GM23248 (cell line): ENCODE data around the gene EEF1A2. TPM values are rescaled to one million over a fixed set of nuclear protein-coding genes. Genes with fewer than 3 reads are reported as not detected.

Experiments
- DNase-seq: peaks from one replicate; pipeline ENCODE4 v3.0.0-alpha.2; 2015
- H2AFZ ChIP-seq: fragments of 200-600 bp; sonication (generic); 2 replicates; pipeline ENCODE4 v1.6.1; 2016; ENCODE audit warnings: antibody characterized with exemption
- H3F3A ChIP-seq: fragments of 200-600 bp; sonication (generic); 2 replicates; pipeline ENCODE4 v1.6.1; 2016; ENCODE audit warnings: mild to moderate bottlenecking, antibody characterized with exemption, mixed run types; ENCODE audit not compliant: insufficient read depth
- H3K27ac ChIP-seq: fragments of 200-600 bp; sonication (generic); 2 replicates; pipeline ENCODE4 v1.5.1; 2016; ENCODE audit warnings: mild to moderate bottlenecking
- H3K27me3 ChIP-seq: fragments of 200-600 bp; sonication (generic); replicated peaks from 2 replicates; pipeline ENCODE4 v1.6.1; 2016; ENCODE audit warnings: mild to moderate bottlenecking; ENCODE audit not compliant: insufficient read depth
- H3K36me3 ChIP-seq: fragments of 200-600 bp; sonication (generic); 2 replicates; pipeline ENCODE4 v1.6.1; 2016; ENCODE audit warnings: low read depth, mild to moderate bottlenecking
- H3K4me1 ChIP-seq: fragments of 200-600 bp; sonication (generic); 2 replicates; pipeline ENCODE4 v1.6.1; 2016; ENCODE audit warnings: mild to moderate bottlenecking; ENCODE audit not compliant: insufficient read depth
- H3K4me2 ChIP-seq: fragments of 200-600 bp; sonication (generic); one replicate; pipeline ENCODE4 v1.6.1; 2016; ENCODE audit warnings: mild to moderate bottlenecking; ENCODE audit not compliant: unreplicated experiment
- H3K4me3 ChIP-seq: fragments of 200-600 bp; sonication (generic); 2 replicates; pipeline ENCODE4 v1.5.1; 2016; ENCODE audit warnings: mild to moderate bottlenecking
- H3K79me2 ChIP-seq: fragments of 200-600 bp; sonication (generic); 2 replicates; pipeline ENCODE4 v1.6.1; 2016; ENCODE audit warnings: mild to moderate bottlenecking; ENCODE audit not compliant: insufficient read depth
- H3K9ac ChIP-seq: fragments of 200-600 bp; sonication (generic); 2 replicates; pipeline ENCODE4 v1.6.1; 2016; ENCODE audit warnings: mild to moderate bottlenecking
- H3K9me2 ChIP-seq: fragments of 200-600 bp; sonication (generic); 2 replicates; pipeline ENCODE4 v1.6.1; 2016; ENCODE audit warnings: mixed run types, mild to moderate bottlenecking, moderate library complexity; ENCODE audit not compliant: insufficient read depth
- H3K9me3 ChIP-seq: fragments of 200-600 bp; sonication (generic); one replicate; pipeline ENCODE4 v1.6.1; 2017; ENCODE audit warnings: low read depth
- H4K20me1 ChIP-seq: fragments of 200-600 bp; sonication (generic); 2 replicates; pipeline ENCODE4 v1.6.0; 2016; ENCODE audit not compliant: insufficient read depth
- EZH2 ChIP-seq: fragments of 200-600 bp; sonication (generic); IDR thresholded peaks from 2 replicates; pipeline ENCODE4 v1.6.1; 2018; ENCODE audit warnings: antibody characterized with exemption, mild to moderate bottlenecking; ENCODE audit not compliant: insufficient read depth, poor library complexity, severe bottlenecking
- EZH2phosphoT487 ChIP-seq: fragments of 200-600 bp; sonication (generic); IDR thresholded peaks from 2 replicates; pipeline ENCODE4 v1.6.1; 2018; ENCODE audit warnings: antibody characterized with exemption, moderate library complexity, mild to moderate bottlenecking, low read depth; ENCODE audit not compliant: insufficient read depth
- WGBS, 2 experiments: methylation state at CpG; one replicate each; pipeline ENCODE4 v1.1.6; 2015 to 2017; ENCODE audit warnings: low lambda C conversion rate in 2 of 2, low coverage in 1 of 2; ENCODE audit errors: missing lambda C conversion rate in 2 of 2; 5-methylcytosine and 5-hydroxymethylcytosine counted together
- in situ Hi-C: fragments of 300-500 bp; cut with MboI; formaldehyde crosslinking; loops from 2 replicates; pipeline ENCODE4 v1.15.0; 2020
- polyA plus RNA-seq: library from polyadenylated mRNA; unstranded; fragments of >200 nt; fragmentation: Nextera tagmentation; extraction: Ambion mirVana; gene quantifications from 2 replicates; pipeline ENCODE4 v1.2.1, GENCODE V29; 2016
- total RNA-seq: library from RNA; depleted of rRNA; stranded (reverse); fragments of >200 nt; shearing (Covaris generic); gene quantifications from 2 replicates; pipeline ENCODE4 v1.2.3, GENCODE V29; 2014

EEF1A2 gene
- total and polyA plus RNA-seq, 2 experiments from 2014 or later: 0.43 TPM; not detected in 1

DNA sequence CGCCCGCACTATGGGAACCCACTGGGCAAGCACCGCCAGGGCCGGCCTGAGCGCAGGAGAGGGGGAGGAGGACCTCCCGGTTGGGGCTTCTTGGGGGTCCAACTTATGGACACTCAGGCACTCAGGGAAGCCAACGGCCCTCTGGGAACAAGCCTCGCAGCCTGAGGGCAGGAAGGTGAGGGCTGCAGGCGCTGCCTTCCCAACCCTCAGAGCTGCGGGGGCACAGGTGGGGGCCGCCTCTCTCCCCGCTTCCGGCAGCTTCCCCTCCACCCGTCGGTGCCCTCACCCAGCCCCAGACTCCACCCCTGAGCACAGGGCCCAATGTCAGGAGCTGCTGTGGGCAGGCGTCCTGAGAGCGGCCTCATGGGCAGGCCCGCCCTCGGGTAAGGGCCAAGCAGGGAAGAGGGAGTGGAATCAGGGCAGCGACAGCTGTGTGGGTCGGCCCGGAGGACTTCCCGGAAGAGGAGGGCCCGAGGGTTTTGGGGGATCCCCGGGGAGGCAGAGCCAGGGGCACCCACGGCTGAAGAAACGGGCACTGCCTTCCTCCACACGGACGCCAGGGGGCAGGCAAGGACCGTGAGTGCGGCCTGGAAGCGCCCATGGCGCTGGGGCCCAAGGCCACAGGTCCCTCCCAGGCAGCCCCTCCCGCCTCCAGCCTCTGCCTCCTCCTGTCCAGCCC is 38.8 kb upstream of the EEF1A2 start:
- Histone ChIP-seq H3K9me2 (no peaks in the 10 kb centered on the region), H3F3A (no peaks in the 10 kb centered on the region), H3K36me3 (no peaks in the 10 kb centered on the region), H3K4me1 (no peaks in the 10 kb centered on the region), H3K79me2 (no peaks in the 10 kb centered on the region), H4K20me1 (no peaks in the 10 kb centered on the region), H3K9me3 (no peaks in the 10 kb centered on the region), H2AFZ (peak overlapping the region; percentile 72), H3K9ac (no peak overlapping the region), H3K27me3 (no peaks in the 10 kb centered on the region), H3K4me3 (peak overlapping the region; percentile 22; the same call in 1 of the 2 replicates), H3K4me2 (peak overlapping the region; percentile 38), H3K27ac (no peak overlapping the region)
- TF ChIP-seq EZH2 (no peak), EZH2phosphoT487 (no peak)
- 18% methylated on average over 28 to 30 of the region's 34 CpGs for WGBS, 2 experiments
- in situ Hi-C loops: no loop called here
- DNase-seq: peak; percentile 94

DNA sequence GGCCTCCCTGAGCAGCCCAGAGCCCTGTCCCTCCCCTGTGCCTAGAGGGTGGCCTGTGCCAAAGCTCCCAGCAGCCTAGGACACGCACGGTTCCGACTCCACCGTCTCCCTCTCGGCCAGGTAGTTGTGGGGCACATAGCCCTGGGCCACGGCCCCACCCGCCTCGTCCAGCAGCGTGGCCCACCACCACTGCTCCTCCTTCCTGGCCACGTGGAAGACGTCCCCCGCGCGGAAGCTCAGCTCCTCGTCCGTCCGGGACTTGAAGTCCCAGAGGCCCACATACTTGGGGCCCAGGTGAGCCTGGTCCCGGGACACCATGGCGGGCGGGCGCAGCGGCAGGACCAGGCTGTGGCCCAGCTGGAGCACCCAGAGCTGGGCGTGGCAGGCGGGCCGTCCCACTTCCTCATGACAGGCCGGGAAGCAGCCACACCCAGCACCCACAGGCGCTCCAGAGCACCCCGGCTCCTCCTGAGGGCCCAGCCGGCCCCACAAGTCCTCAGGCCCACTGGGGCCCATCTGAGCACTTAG is 38.2 kb upstream of the EEF1A2 start, which contains the start of gene PTK6:
Gene PTK6 (minus strand): TSS at position 380 of the 528 bp plus-strand sequence. CDS start 62 bp downstream, at position 318.
- Histone ChIP-seq H3K9me2 (no peaks in the 10 kb centered on the region), H3K27ac (no peak within 1 kb of the TSS), H3K4me3 (peak within 1 kb of the TSS; percentile 22; the same call in 1 of the 2 replicates), H3K9me3 (no peaks in the 10 kb centered on the region), H4K20me1 (no peaks in the 10 kb centered on the region), H3F3A (no peaks in the 10 kb centered on the region), H3K79me2 (no peaks in the 10 kb centered on the region), H2AFZ (peak within 1 kb of the TSS; percentile 72), H3K27me3 (no peaks in the 10 kb centered on the region), H3K4me2 (peak within 1 kb of the TSS; percentile 38), H3K36me3 (no peaks in the 10 kb centered on the region), H3K4me1 (no peaks in the 10 kb centered on the region), H3K9ac (no peak within 1 kb of the TSS)
- no peak for TF ChIP-seq EZH2
- no peak for TF ChIP-seq EZH2phosphoT487
- WGBS, 2 experiments: 81 to 88% methylated on average over 22 to 29 of the region's 29 CpGs
- no peak for DNase-seq
- in situ Hi-C loops: no loop called here

- in situ Hi-C loops: no loop called here
- 40 to 44% methylated on average over 35 of the region's 35 CpGs for WGBS, 2 experiments
- Histone ChIP-seq H3K9me3 (no peaks in the 10 kb centered on the region), H3K27me3 (no peaks in the 10 kb centered on the region), H4K20me1 (no peaks in the 10 kb centered on the region), H3K79me2 (no peaks in the 10 kb centered on the region), H3K9ac (no peak overlapping the region), H3K4me3 (no peak overlapping the region), H3K4me1 (no peaks in the 10 kb centered on the region), H2AFZ (peak overlapping the region; percentile 29; the same call in 1 of the 2 replicates), H3K4me2 (no peak overlapping the region), H3K9me2 (no peaks in the 10 kb centered on the region), H3K27ac (no peak overlapping the region), H3F3A (no peaks in the 10 kb centered on the region), H3K36me3 (no peaks in the 10 kb centered on the region)
- peak; percentile 89 for DNase-seq
- TF ChIP-seq EZH2phosphoT487 (no peak), EZH2 (no peak)
These were observed 37.5 kb upstream of the EEF1A2 start for GRCh38 chr20:63536241-63536977.

DNA sequence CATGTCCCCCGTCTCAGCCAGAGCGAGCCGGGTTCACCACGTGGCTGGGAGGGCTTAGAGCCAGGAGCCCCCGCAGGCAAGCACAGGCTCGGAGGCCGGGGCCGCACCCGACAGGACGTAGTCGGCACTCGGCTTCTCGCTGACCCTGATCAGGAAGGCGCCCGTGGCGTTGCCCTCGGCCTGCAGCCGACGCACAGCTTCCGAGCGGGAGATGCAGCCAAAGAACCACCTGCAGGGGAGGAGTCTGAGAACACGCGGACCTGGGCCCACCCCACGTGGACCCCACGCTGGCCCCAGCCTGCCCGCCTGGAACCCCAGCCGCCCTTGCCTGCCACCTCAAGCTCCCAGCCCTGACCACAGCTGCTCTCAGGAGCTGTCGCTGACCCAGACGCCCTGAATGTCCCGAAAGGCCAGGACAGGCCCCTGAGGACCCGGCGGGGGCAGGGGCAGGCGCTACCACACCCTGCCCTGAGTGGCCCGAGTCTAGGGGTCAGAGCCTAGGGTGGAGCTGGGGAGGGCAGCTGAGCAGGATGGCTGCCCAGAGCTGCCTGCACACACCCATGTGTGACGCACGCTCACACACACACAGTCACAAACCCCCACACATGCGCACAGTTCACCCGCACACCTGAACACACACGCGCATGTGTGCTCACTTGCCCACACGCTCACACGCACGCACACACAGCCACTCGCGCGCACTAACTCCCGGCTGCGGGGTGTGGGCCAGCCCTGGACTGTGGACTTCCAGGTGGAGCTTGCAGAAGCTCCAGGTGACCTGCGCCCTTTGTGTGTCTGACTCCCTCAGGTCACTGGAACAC is 36.2 kb upstream of the EEF1A2 start:
- Histone ChIP-seq H3K9me3 (no peaks in the 10 kb centered on the region), H3K79me2 (no peaks in the 10 kb centered on the region), H3K9me2 (no peaks in the 10 kb centered on the region), H3K4me2 (no peak overlapping the region), H3K27me3 (no peaks in the 10 kb centered on the region), H3K36me3 (no peaks in the 10 kb centered on the region), H2AFZ (no peak overlapping the region), H3F3A (no peaks in the 10 kb centered on the region), H3K4me3 (no peak overlapping the region), H3K4me1 (no peaks in the 10 kb centered on the region), H3K27ac (no peak overlapping the region), H4K20me1 (no peaks in the 10 kb centered on the region), H3K9ac (no peak overlapping the region)
- in situ Hi-C loops: no loop called here
- TF ChIP-seq EZH2 (no peak), EZH2phosphoT487 (no peak)
- DNase-seq: peak; percentile 52
- 39 to 49% methylated on average over 24 to 48 of the region's 49 CpGs for WGBS, 2 experiments
